Brain microvascular endothelial cell (primary cell): ENCODE results near the gene SLC44A3.

Source experiments
- DNase-seq: peaks from one replicate; pipeline ENCODE4 v3.0.0-alpha.2; 2020
- H3K27ac ChIP-seq: fragments of 250-450 bp; sonication (Bioruptor Pico); 2 replicates; pipeline ENCODE4 v1.5.1; 2020; ENCODE audit warnings: mild to moderate bottlenecking, moderate library complexity
- H3K27me3 ChIP-seq: fragments of 250-450 bp; sonication (Bioruptor Pico); replicated peaks from 2 replicates; pipeline ENCODE4 v1.5.1; 2020; ENCODE audit warnings: mild to moderate bottlenecking
- H3K36me3 ChIP-seq: fragments of 250-450 bp; sonication (Bioruptor Pico); replicated peaks from 2 replicates; pipeline ENCODE4 v1.5.1; 2020; ENCODE audit warnings: mild to moderate bottlenecking
- H3K4me3 ChIP-seq: 2 replicates; pipeline ENCODE4 v1.5.1; 2011; ENCODE audit warnings: low read depth, mild to moderate bottlenecking, control low read depth, low read length, moderate library complexity
- CTCF ChIP-seq: IDR thresholded peaks from 2 replicates; pipeline ENCODE4 v1.5.1; 2011; ENCODE audit warnings: low read depth, mild to moderate bottlenecking, moderate library complexity, low read length, control low read depth, inconsistent platforms; ENCODE audit errors: missing control alignments
- in situ Hi-C: cut with HindIII; loops from 2 replicates; pipeline ENCODE4 v1.10.0; 2017; ENCODE audit warnings: low sequenced_read_pairs, low pct_ligation_motif_present

The SLC44A3 gene

GRCh38 chr1:94806441-94806871, 13.7 kb upstream of the SLC44A3 start:
- in situ Hi-C loops, result no loop called here
- Histone ChIP-seq H3K36me3 (no peaks in the 10 kb centered on the region), H3K27ac (no peak overlapping the region), H3K4me3 (peak overlapping the region; percentile 30), H3K27me3 (no peaks in the 10 kb centered on the region)
- no peak for TF ChIP-seq CTCF
- no peak for DNase-seq

GRCh38 chr1:94807742-94808491, 12.2 kb upstream of the SLC44A3 start:
- no peak overlapping the region for H3K4me3 ChIP-seq
- DNase-seq, result peak; percentile 27
- no peaks in the 10 kb centered on the region for H3K36me3 ChIP-seq
- H3K27ac ChIP-seq, result no peak overlapping the region
- peak; percentile 5 for TF ChIP-seq CTCF
- no peaks in the 10 kb centered on the region for H3K27me3 ChIP-seq
- in situ Hi-C loops, result no loop called here

GRCh38 chr1:94808669-94809068, 11.5 kb upstream of the SLC44A3 start:
- Histone ChIP-seq H3K27ac (no peak overlapping the region), H3K27me3 (no peaks in the 10 kb centered on the region), H3K36me3 (no peaks in the 10 kb centered on the region), H3K4me3 (no peak overlapping the region)
- no peak for DNase-seq
- TF ChIP-seq CTCF, result no peak
- in situ Hi-C loops, result no loop called here

- Histone ChIP-seq H3K36me3 (no peaks in the 10 kb centered on the region), H3K27me3 (no peaks in the 10 kb centered on the region), H3K4me3 (no peak overlapping the region), H3K27ac (no peak overlapping the region)
- no peak for TF ChIP-seq CTCF
- DNase-seq, result no peak
- in situ Hi-C loops, result no loop called here
Observed at GRCh38 chr1:94812985-94813384, 7.2 kb upstream of the SLC44A3 start.

- no peaks in the 10 kb centered on the region for H3K27me3 ChIP-seq
- in situ Hi-C loops, result no loop called here
- no peak for TF ChIP-seq CTCF
Observed at GRCh38 chr1:94816030-94816429, 4.1 kb upstream of the SLC44A3 start.

GRCh38 chr1:94817712-94818111, 2.4 kb upstream of the SLC44A3 start:
- DNase-seq, result no peak
- in situ Hi-C loops, result no loop called here
- Histone ChIP-seq H3K4me3 (no peak overlapping the region), H3K27ac (no peak overlapping the region), H3K36me3 (no peaks in the 10 kb centered on the region), H3K27me3 (no peaks in the 10 kb centered on the region)
- no peak for TF ChIP-seq CTCF

More at GRCh38 chr1:94816030-94816429, 4.1 kb upstream of the SLC44A3 start:
- H3K4me3 ChIP-seq, result no peak overlapping the region
- no peak for DNase-seq
- no peak overlapping the region for H3K27ac ChIP-seq
- H3K36me3 ChIP-seq, result no peaks in the 10 kb centered on the region
